Measurements from ENCODE around the gene CENPP. TPM values are rescaled to one million over a fixed set of nuclear protein-coding genes. Genes with fewer than 3 reads are reported as not detected.

The CENPP gene
- polyA plus RNA-seq, 4 donors, result 5.2 to 7.3 (median 5.7) TPM

GRCh38 chr9:92414566-92414965 is 88.8 kb downstream of the CENPP start:
- no peak for DNase-seq (ENCODE audit: low read depth in 4 of 4, low spot score in 3 of 4)

DNA sequence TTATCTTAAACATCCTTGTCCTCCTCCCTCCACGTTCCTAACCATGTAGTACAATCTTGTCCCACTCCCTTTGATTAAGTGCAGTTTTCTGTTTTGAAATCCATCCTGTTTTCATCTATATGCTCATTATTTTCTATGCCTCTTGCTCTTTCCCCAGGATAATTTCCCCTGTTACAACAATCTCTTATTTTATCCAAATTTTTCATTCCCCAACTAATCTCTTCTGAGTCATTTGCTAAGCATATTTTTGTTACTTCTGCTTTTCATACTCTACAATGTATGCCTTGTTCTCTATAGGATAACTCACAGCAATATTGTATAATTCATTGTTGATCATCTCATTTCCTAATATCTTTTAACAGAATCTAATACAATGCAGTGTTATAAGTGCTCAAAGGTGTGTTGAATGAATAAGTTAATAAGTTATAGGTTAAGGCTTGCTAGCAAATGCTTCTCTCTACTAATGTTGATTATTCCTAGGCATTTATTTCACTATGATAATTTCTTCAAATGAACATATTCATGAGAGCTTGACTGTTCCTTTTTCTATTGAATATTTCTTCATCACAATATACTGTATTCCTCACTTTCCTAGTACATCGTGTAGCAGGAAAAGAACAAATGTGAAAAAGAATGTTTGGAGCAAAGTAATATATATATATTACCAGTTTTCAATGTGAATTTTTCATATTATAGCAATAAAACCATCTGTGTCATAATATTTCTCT is 97.0 kb downstream of the CENPP start:
- no peak for DNase-seq (ENCODE audit: low read depth in 4 of 4, low spot score in 3 of 4)

- DNase-seq (ENCODE audit: low read depth in 4 of 4, low spot score in 3 of 4), result no peak
Measured at GRCh38 chr9:92423612-92424011, 97.9 kb downstream of the CENPP start.

DNA sequence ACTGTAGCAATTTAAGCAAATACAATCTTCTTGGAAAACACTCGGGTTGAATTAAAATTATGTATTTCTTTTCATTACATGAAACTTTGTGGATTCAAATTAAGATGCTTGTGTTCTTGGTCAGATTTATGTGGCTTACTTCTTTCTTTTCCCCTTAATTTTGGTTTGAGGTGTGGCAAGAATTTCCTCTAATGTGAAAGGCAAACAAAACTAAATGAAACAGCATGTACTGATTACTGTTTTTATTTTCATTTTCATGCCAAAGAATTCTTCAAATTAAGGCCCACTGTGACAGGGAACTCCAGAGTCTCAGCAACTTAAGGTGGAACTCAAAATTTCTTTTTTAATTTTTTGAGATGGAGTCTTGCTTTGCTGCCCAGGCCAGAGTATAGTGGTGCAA is 98.6 kb downstream of the CENPP start, which contains the start of gene OMD:
OMD (minus strand) TSS at position 132 of the 400 bp plus-strand sequence. CDS start 6,913 bp downstream, outside the sequence.
- DNase-seq (ENCODE audit: low read depth in 4 of 4, low spot score in 3 of 4), result no peak

DNA sequence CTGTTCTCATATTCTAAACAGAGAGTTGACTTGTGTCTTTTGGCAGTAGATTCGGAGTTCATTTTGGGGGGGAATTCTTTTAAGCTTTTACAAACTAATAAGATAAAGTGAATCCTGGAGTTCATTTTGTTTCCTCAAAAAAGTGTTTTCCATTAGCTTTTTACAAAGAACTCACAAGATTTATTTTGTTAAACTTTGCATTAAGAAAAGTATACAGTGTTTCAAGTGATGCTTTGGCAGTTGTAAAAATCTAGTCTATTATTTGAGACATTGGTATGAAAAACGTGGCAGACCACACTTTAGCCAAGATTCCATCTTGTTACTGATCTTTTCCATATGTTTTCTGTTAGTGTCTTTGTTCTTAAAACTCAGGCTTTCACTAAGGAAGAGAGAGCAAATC is 99.7 kb downstream of the CENPP start:
- peak; percentile 54 to 76 (median 60) for DNase-seq (ENCODE audit: low read depth in 4 of 4, low spot score in 3 of 4)

GRCh38 chr9:92426501-92427145 is 100.9 kb downstream of the CENPP start:
- no peak for DNase-seq (ENCODE audit: low read depth in 4 of 4, low spot score in 3 of 4)

DNA sequence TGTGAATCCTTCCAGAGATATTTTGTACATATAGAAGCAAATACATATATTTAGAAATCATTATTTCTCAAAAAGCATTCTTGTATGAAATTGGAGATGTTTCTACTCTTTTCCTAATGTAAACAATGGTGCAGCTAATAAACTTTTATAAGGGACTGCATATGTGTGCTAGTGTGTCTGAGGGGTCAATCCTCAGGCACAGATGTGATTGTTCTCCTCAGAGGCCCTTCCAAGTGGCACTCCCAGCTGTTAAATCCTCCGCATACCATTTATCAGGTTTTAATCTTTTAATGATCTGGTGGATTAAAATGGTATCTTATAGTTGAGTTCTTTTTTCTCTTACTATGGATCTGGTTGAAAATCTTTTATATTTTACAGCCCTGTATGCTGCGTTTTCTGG is 104.1 kb downstream of the CENPP start:
- DNase-seq (ENCODE audit: low read depth in 4 of 4, low spot score in 3 of 4), result no peak

GRCh38 chr9:92432350-92432749 is 106.6 kb downstream of the CENPP start:
- DNase-seq (ENCODE audit: low read depth in 4 of 4, low spot score in 3 of 4), result no peak

DNA sequence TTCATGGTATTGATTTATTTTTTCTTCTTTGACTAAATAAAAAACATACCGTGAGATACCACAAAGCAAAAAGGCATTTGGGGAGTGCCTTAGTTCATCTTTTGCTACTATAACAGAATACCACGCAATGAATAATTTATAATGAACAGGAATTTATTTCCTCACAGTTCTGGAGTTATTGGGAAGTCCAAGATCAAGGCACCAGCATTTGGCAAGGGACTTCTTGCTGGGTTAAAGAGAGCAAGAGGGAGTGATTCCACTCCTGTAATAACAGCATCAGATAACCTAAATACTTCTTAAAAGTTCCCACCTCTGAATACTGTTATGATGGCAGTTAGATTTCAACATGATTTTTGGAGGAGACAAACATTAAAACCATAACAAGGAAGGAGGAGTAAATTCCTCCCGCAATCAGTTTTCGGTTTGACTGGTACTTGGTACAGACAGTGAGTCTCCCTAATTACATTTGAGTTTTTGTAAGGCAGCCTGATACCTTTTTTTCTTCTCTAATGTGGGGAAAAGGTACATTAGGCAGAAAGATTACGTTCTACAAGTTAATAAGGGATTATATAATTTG is 107.3 kb downstream of the CENPP start:
- no peak for DNase-seq (ENCODE audit: low read depth in 4 of 4, low spot score in 3 of 4)

- DNase-seq (ENCODE audit: low read depth in 4 of 4, low spot score in 3 of 4), result no peak
Measured at GRCh38 chr9:92435263-92435662, 109.5 kb downstream of the CENPP start.

DNA sequence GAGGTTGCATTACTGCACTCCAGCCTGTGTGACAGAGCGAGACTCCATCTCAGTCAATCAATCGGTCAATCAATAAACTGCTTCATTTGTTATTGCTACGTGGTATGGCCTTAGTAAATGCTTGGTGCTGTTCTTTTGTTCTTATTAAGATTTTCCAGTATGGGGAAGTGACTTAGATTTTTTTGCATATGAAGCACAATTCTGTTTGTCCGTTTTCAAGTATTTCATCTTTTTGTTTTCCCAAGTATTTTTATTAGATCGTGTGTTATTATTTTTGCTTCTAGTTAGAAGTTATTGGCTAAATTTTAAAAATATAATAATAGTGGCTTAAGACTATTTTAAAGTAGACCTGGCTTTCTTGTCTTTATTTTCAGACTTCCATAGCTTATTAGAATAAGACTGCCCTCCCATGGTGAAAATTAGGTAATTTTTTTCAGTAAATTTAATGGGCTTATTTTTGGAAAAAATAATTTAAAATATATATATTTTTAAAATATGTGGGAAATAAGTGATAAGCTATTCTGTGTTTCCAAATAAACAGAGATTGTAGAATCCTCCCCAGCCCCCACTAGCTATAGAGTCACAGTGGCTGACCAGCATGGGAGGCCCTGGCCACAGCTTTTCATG is 113.3 kb downstream of the CENPP start:
- no peak for DNase-seq (ENCODE audit: low read depth in 4 of 4, low spot score in 3 of 4)

GRCh38 chr9:92439921-92440750 is 114.4 kb downstream of the CENPP start:
- no peak for DNase-seq (ENCODE audit: low read depth in 4 of 4, low spot score in 3 of 4)

GRCh38 chr9:92440751-92441046 is 114.9 kb downstream of the CENPP start:
- DNase-seq (ENCODE audit: low read depth in 4 of 4, low spot score in 3 of 4), result no peak

GRCh38 chr9:92444841-92445240 is 119.1 kb downstream of the CENPP start:
- no peak for DNase-seq (ENCODE audit: low read depth in 4 of 4, low spot score in 3 of 4)

GRCh38 chr9:92446536-92446935 is 120.8 kb downstream of the CENPP start:
- DNase-seq (ENCODE audit: low read depth in 4 of 4, low spot score in 3 of 4), result no peak

GRCh38 chr9:92455217-92455616 is 129.5 kb downstream of the CENPP start:
- no peak for DNase-seq (ENCODE audit: low read depth in 4 of 4, low spot score in 3 of 4)

DNA sequence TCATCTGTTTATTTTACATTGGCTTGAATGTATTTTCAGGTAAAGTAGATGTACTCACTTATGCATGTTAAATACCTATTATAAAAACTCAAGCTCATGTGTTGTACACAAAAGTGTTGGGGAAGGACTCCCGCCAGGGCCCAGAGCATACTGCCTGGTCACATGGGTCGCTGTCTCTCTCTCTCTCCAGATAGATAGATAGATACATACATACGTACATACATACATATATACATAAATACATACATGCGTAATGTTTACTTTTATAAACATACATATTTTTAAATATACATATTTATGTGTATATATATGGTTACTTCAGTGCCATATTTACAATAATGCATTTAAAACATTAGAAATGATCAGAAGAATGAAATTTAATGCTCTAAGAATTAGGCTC is 131.8 kb downstream of the CENPP start:
- DNase-seq (ENCODE audit: low read depth in 4 of 4, low spot score in 3 of 4), result no peak

DNA sequence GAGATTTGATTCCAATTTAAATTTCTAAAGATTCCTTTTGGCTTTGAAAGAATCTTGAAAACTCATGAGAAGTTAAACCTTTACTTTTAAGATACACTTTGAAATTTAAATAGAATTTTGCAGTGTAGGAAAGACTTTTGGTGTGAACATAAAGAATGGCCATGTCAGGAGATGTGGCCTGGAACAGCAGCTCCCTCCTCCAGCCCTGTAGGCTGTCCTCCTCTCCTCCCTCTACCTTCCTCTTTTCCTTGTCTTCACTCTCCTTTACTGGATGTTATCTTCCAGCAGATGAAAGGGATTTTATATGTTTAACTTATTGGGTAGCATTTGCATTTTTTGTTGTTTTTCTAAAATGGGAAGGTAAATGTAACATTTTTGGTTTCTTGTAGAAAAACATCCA is 137.6 kb downstream of the CENPP start:
- no peak for DNase-seq (ENCODE audit: low read depth in 4 of 4, low spot score in 3 of 4)

GRCh38 chr9:92463984-92464383 is 138.2 kb downstream of the CENPP start:
- no peak for DNase-seq (ENCODE audit: low read depth in 4 of 4, low spot score in 3 of 4)

GRCh38 chr9:92467041-92467440 is 141.3 kb downstream of the CENPP start:
- DNase-seq (ENCODE audit: low read depth in 4 of 4, low spot score in 3 of 4), result no peak

DNA sequence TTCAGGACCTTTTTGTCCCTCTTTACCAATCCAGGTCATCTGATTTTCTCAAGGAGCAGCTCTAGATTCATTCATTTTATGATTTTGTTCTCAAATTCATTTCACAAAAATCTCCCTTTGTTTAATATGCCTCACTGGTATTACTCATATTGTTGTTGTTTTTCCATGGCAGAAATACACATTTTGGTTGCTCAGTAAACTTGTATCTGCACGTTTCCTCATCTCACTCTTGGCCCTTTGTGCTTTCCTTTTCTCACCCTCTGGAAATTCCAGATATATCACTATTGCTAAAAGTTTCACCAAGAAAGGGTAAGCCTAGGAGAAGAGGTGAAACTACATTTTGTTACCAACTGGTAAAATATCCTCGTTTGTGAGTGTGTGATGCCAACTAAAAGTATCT is 141.8 kb downstream of the CENPP start:
- no peak for DNase-seq (ENCODE audit: low read depth in 4 of 4, low spot score in 3 of 4)

All from right renal pelvis (tissue), 4 donors.